Heart left ventricle (tissue), 13 donors: Measurements from ENCODE around the gene KLHL15.
"Not testable (repeated sequence)": the region's sequence is repeated elsewhere in the genome, so short reads cannot be mapped to it uniquely, and the experiment has no call there.

Experiments
- CTCF ChIP-seq, 12 donors: fragments of 200-600 bp; sonication (generic) in 4 of 12; IDR thresholded peaks; one replicate each; pipeline versions ENCODE4 v1.5.0 to v1.8.0; 2018 to 2022; ENCODE audit warnings: antibody characterized with exemption in 12 of 12, mild to moderate bottlenecking in 5 of 12
- POLR2A ChIP-seq, 2 donors: fragments of 450-650 bp; IDR thresholded peaks; one replicate each; pipeline ENCODE4 v1.6.1; 2017; ENCODE audit warnings: antibody characterized with exemption in 2 of 2, mild to moderate bottlenecking in 2 of 2, moderate library complexity in 2 of 2
- donor health status: ischemic (EF 13 %, LVEDD 7.1; RV severe dilation, severe dysfunction).
- donor health status: DM: no; HTN: yes; CAD: no.
- donor health status: DM: no; HTN: no; CAD: no.
- donor health status: ischemic (EF 25% LVEDD 6.9; RV normal size, moderate dysfunction).
- donor health status: ischemic (EF 25% LVEDD 5.7; RV mildly dilated, moderate dysfunction).
- donor health status: ischemic (EF 35%, LVEDD 5.7; RV mildly dilated, moderate dysfunction).
- donor health status: nonischemic (EF 11% LVEDD 7.7; RV severe dilation, severe dysfunction).
- donor health status: DM: yes; HTN: yes; CAD: no.
- donor health status: PGD.
- donor health status: ischemic (EF 29% LVEDD 5.4; RV normal size, mild dysfunction).
- donor health status: nonischemic (EF 23%, LVEDD 6.1; RV moderate dilation, normal function).

- TF ChIP-seq CTCF, POLR2A (IDR thresholded peaks at IDR 0.05): not testable (repeated sequence)
Measured at GRCh38 chrX:23965630-23966029, 61.4 kb downstream of the KLHL15 start.
